Neural progenitor cell (in vitro differentiated cells): Measurements from ENCODE around the gene HSD11B1. TPM values are rescaled to one million over a fixed set of nuclear protein-coding genes. Genes with fewer than 3 reads are reported as not detected.

Experiments used
- DNase-seq: peaks from one replicate; pipeline ENCODE4 v3.0.0-alpha.2; 2016; ENCODE audit warnings: low spot score
- H2AFZ ChIP-seq: fragments of 200-600 bp; sonication (generic); replicated peaks from 2 replicates; pipeline ENCODE4 v1.6.1; 2016; ENCODE audit warnings: antibody characterized with exemption
- H3F3A ChIP-seq: fragments of 200-600 bp; sonication (generic); 2 replicates; pipeline ENCODE4 v1.6.1; 2016; ENCODE audit warnings: antibody characterized with exemption, low read depth
- H3K27ac ChIP-seq: fragments of 200-600 bp; sonication (generic); 2 replicates; pipeline ENCODE4 v1.5.1; 2016; ENCODE audit warnings: mild to moderate bottlenecking
- H3K27me3 ChIP-seq: fragments of 200-600 bp; sonication (generic); 2 replicates; pipeline ENCODE4 v1.6.1; 2016; ENCODE audit warnings: mild to moderate bottlenecking, moderate library complexity
- H3K36me3 ChIP-seq: fragments of 200-600 bp; sonication (generic); 2 replicates; pipeline ENCODE4 v1.5.1; 2016
- H3K4me1 ChIP-seq: fragments of 200-600 bp; sonication (generic); 2 replicates; pipeline ENCODE4 v1.6.1; 2016; ENCODE audit warnings: mixed run types
- H3K4me2 ChIP-seq: fragments of 200-600 bp; sonication (generic); 2 replicates; pipeline ENCODE4 v1.6.1; 2016
- H3K4me3 ChIP-seq: fragments of 200-600 bp; sonication (generic); 2 replicates; pipeline ENCODE4 v1.5.1; 2016
- H3K79me2 ChIP-seq: fragments of 200-600 bp; sonication (generic); 2 replicates; pipeline ENCODE4 v1.6.1; 2016; ENCODE audit warnings: low read depth
- H3K9ac ChIP-seq: fragments of 200-600 bp; sonication (generic); 2 replicates; pipeline ENCODE4 v1.6.1; 2016
- H3K9me3 ChIP-seq: fragments of 200-600 bp; sonication (generic); 2 replicates; pipeline ENCODE4 v1.5.1; 2016; ENCODE audit warnings: low read depth
- H4K20me1 ChIP-seq: fragments of 200-600 bp; sonication (generic); 2 replicates; pipeline ENCODE4 v1.6.1; 2016; ENCODE audit warnings: low read depth
- H3K27ac Mint-ChIP-seq: 3 replicates; pipeline ENCODE4 v1.8.0; 2021; ENCODE audit warnings: mixed read lengths
- H3K27me3 Mint-ChIP-seq: 2 replicates; pipeline ENCODE4 v1.8.0; 2022; ENCODE audit warnings: low read depth, mild to moderate bottlenecking, inconsistent platforms, moderate library complexity, mixed read lengths; ENCODE audit not compliant: insufficient read depth
- H3K36me3 Mint-ChIP-seq: 3 replicates; pipeline ENCODE4 v1.8.0; 2021; ENCODE audit warnings: mixed read lengths
- H3K4me1 Mint-ChIP-seq: 3 replicates; pipeline ENCODE4 v1.8.0; 2021; ENCODE audit warnings: mixed read lengths
- H3K4me3 Mint-ChIP-seq: 3 replicates; pipeline ENCODE4 v1.8.0; 2021; ENCODE audit warnings: mild to moderate bottlenecking, moderate library complexity, mixed read lengths
- H3K9me3 Mint-ChIP-seq: 3 replicates; pipeline ENCODE4 v1.8.0; 2020; ENCODE audit warnings: mixed read lengths
- EZH2 ChIP-seq: fragments of 200-600 bp; sonication (generic); IDR thresholded peaks from 2 replicates; pipeline ENCODE4 v1.6.1; 2017; ENCODE audit warnings: antibody characterized with exemption, mild to moderate bottlenecking, moderate library complexity
- EZH2phosphoT487 ChIP-seq: fragments of 200-600 bp; sonication (generic); IDR thresholded peaks from 2 replicates; pipeline ENCODE4 v1.6.1; 2017; ENCODE audit warnings: antibody characterized with exemption
- total RNA-seq: library from RNA; depleted of rRNA; stranded (reverse); fragments of >200 nt; gene quantifications from 2 replicates; pipeline ENCODE4 v1.2.3, GENCODE V29; 2015; ENCODE audit warnings: low replicate concordance
- TF ChIP-seq, protein P1 (sequence below): fragments of 200-600 bp; sonication (generic); IDR thresholded peaks from 2 replicates; pipeline ENCODE4 v1.5.1; 2017; ENCODE audit warnings: antibody characterized with exemption, mild to moderate bottlenecking

HSD11B1 gene
- total RNA-seq, 1 donor from 2014 or later, result not detected

DNA sequence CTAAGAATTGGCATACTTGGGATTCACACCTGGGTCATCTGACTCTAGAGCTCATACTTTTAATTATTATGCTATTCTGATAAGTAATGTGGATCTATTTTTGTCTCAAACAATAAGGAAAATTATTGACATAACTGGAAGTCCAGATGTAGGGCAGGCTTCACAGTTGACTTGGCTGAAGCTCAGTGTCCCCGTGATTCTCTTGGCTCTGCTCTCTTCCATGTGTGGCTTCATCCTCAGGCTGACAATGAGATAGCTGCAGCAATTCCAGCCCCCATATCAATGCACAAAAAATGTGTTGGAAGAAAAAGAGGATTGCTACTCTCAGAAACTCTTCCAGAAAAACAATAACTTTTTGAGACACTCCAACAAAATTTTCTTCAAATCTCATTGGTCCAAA, 23.8 kb downstream of the HSD11B1 start:
- no peak for DNase-seq
- no peaks in the 10 kb centered on the region for H3K9me3 Mint-ChIP-seq
- Histone ChIP-seq H3K9me3 (no peaks in the 10 kb centered on the region), H3K27ac (no peak overlapping the region), H2AFZ (no peak overlapping the region), H3K79me2 (no peaks in the 10 kb centered on the region), H3K9ac (no peak overlapping the region), H3K27me3 (peaks cover 16% of the 10 kb centered on the region), H3F3A (no peaks in the 10 kb centered on the region), H3K4me2 (no peak overlapping the region), H3K4me3 (no peak overlapping the region), H3K36me3 (no peaks in the 10 kb centered on the region), H3K4me1 (no peaks in the 10 kb centered on the region), H4K20me1 (no peaks in the 10 kb centered on the region)
- no peaks in the 10 kb centered on the region for H3K4me1 Mint-ChIP-seq
- no peak overlapping the region for H3K4me3 Mint-ChIP-seq
- no peaks in the 10 kb centered on the region for H3K36me3 Mint-ChIP-seq
- peaks cover 5% of the 10 kb centered on the region for H3K27me3 Mint-ChIP-seq
- H3K27ac Mint-ChIP-seq, result no peak overlapping the region
- TF ChIP-seq, protein P1, sequence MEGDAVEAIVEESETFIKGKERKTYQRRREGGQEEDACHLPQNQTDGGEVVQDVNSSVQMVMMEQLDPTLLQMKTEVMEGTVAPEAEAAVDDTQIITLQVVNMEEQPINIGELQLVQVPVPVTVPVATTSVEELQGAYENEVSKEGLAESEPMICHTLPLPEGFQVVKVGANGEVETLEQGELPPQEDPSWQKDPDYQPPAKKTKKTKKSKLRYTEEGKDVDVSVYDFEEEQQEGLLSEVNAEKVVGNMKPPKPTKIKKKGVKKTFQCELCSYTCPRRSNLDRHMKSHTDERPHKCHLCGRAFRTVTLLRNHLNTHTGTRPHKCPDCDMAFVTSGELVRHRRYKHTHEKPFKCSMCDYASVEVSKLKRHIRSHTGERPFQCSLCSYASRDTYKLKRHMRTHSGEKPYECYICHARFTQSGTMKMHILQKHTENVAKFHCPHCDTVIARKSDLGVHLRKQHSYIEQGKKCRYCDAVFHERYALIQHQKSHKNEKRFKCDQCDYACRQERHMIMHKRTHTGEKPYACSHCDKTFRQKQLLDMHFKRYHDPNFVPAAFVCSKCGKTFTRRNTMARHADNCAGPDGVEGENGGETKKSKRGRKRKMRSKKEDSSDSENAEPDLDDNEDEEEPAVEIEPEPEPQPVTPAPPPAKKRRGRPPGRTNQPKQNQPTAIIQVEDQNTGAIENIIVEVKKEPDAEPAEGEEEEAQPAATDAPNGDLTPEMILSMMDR, result no peak
- TF ChIP-seq EZH2phosphoT487 (no peak), EZH2 (no peak)

DNA sequence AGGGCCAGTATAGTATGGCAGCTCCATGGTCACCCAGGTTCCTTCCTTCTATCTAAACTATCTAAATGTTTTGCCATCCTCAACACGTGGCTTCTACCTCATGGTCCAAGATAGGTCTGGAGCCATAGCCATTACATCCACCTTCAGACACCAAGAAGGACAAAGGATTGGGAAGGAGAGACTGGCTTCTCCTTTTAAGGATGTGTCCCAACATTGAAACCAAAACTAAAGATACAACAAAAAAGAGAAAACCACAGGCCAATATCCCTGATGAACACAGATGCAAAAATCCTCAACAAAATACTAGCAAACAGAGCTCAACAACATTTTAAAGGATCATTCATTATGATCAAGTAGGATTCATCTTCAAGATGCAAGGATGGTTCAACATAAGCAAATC, 24.8 kb downstream of the HSD11B1 start:
- no peak for DNase-seq
- Histone ChIP-seq H3K4me3 (no peak overlapping the region), H3K27me3 (peaks cover 16% of the 10 kb centered on the region), H3K79me2 (no peaks in the 10 kb centered on the region), H3K27ac (no peak overlapping the region), H3K9ac (no peak overlapping the region), H3K4me1 (no peaks in the 10 kb centered on the region), H3K4me2 (no peak overlapping the region), H3F3A (no peaks in the 10 kb centered on the region), H3K9me3 (no peaks in the 10 kb centered on the region), H3K36me3 (no peaks in the 10 kb centered on the region), H4K20me1 (no peaks in the 10 kb centered on the region), H2AFZ (no peak overlapping the region)
- Mint-ChIP-seq H3K4me1 (no peaks in the 10 kb centered on the region), H3K4me3 (no peak overlapping the region), H3K36me3 (no peaks in the 10 kb centered on the region), H3K27me3 (peaks cover 5% of the 10 kb centered on the region), H3K27ac (no peak overlapping the region), H3K9me3 (no peaks in the 10 kb centered on the region)
- TF ChIP-seq EZH2, result no peak
- TF ChIP-seq, protein P1, result no peak
- no peak for TF ChIP-seq EZH2phosphoT487

DNA sequence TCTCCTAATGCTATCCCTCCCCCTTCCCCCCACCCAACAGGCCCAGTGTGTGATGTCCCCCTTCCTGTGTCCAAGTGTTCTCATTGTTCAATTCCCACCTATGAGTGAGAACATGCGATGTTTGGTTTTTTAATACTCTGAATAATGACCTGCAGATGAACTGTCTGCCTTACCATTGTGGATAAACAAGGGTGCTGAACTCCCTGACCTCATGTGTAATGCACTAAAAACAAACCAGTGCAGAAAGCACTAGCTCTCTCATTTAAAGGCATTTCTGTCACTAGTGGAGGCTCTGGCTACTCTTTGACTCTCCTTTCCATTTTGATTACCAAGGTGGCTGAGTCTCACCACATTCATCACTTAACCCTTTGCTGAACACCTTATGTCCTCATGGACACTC, 28.1 kb downstream of the HSD11B1 start:
- Histone ChIP-seq H3F3A (no peaks in the 10 kb centered on the region), H3K27ac (no peak overlapping the region), H3K4me3 (no peak overlapping the region), H3K27me3 (peaks cover 18% of the 10 kb centered on the region), H3K9me3 (no peaks in the 10 kb centered on the region), H3K4me1 (no peaks in the 10 kb centered on the region), H4K20me1 (no peaks in the 10 kb centered on the region), H3K9ac (no peak overlapping the region), H2AFZ (no peak overlapping the region), H3K4me2 (no peak overlapping the region), H3K79me2 (no peaks in the 10 kb centered on the region), H3K36me3 (no peaks in the 10 kb centered on the region)
- DNase-seq, result no peak
- no peaks in the 10 kb centered on the region for H3K4me1 Mint-ChIP-seq
- H3K27me3 Mint-ChIP-seq, result peaks cover 5% of the 10 kb centered on the region
- no peak overlapping the region for H3K27ac Mint-ChIP-seq
- no peaks in the 10 kb centered on the region for H3K36me3 Mint-ChIP-seq
- H3K4me3 Mint-ChIP-seq, result no peak overlapping the region
- H3K9me3 Mint-ChIP-seq, result no peaks in the 10 kb centered on the region
- TF ChIP-seq EZH2, result no peak
- TF ChIP-seq, protein P1, result no peak
